Astrocyte of the cerebellum (primary cell): ENCODE results near the gene CORO7.
"Not testable (repeated sequence)": the region's sequence is repeated elsewhere in the genome, so short reads cannot be mapped to it uniquely, and the experiment has no call there.

ENCODE experiments used
- DNase-seq: peaks from one replicate; pipeline ENCODE4 v3.0.0-alpha.2; 2011; ENCODE audit warnings: low read depth
- H3K4me3 ChIP-seq: 2 replicates; pipeline ENCODE4 v1.5.1; 2011; ENCODE audit warnings: mild to moderate bottlenecking, low read depth, low read length, moderate library complexity
- in situ Hi-C: cut with HindIII; loops from 2 replicates; pipeline ENCODE4 v1.10.0; 2017; ENCODE audit warnings: low sequenced_read_pairs
- TF ChIP-seq, protein P1 (sequence below): IDR thresholded peaks from 2 replicates; pipeline ENCODE4 v1.5.1; 2012; ENCODE audit warnings: low read length, low read depth, moderate library complexity, mild to moderate bottlenecking; ENCODE audit errors: missing control alignments

The CORO7 gene

DNA sequence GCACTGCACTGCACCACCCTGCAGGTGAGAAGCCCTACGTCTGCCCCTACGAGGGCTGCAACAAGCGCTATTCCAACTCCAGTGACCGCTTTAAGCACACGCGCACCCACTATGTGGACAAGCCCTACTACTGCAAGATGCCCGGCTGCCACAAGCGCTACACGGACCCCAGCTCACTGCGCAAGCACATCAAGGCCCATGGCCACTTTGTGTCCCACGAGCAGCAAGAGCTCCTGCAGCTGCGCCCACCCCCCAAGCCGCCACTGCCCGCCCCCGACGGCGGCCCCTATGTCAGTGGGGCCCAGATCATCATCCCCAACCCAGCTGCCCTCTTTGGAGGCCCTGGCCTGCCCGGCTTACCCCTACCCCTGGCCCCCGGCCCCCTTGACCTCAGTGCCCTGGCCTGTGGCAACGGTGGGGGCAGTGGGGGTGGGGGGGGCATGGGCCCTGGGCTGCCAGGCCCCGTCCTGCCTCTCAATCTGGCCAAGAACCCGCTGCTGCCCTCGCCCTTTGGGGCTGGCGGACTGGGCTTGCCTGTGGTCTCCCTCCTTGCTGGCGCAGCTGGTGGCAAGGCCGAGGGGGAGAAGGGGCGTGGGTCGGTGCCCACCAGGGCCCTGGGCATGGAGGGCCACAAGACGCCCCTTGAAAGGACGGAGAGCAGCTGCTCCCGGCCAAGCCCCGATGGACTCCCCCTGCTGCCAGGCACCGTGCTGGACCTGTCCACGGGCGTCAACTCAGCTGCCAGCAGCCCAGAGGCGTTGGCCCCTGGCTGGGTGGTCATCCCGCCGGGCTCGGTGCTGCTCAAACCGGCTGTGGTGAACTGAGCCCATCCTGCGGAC is 79.5 kb downstream of the CORO7 start:
- no peak for DNase-seq
- in situ Hi-C loops: no loop called here
- TF ChIP-seq, protein P1, sequence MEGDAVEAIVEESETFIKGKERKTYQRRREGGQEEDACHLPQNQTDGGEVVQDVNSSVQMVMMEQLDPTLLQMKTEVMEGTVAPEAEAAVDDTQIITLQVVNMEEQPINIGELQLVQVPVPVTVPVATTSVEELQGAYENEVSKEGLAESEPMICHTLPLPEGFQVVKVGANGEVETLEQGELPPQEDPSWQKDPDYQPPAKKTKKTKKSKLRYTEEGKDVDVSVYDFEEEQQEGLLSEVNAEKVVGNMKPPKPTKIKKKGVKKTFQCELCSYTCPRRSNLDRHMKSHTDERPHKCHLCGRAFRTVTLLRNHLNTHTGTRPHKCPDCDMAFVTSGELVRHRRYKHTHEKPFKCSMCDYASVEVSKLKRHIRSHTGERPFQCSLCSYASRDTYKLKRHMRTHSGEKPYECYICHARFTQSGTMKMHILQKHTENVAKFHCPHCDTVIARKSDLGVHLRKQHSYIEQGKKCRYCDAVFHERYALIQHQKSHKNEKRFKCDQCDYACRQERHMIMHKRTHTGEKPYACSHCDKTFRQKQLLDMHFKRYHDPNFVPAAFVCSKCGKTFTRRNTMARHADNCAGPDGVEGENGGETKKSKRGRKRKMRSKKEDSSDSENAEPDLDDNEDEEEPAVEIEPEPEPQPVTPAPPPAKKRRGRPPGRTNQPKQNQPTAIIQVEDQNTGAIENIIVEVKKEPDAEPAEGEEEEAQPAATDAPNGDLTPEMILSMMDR: no peak
- no peak overlapping the region for H3K4me3 ChIP-seq

DNA sequence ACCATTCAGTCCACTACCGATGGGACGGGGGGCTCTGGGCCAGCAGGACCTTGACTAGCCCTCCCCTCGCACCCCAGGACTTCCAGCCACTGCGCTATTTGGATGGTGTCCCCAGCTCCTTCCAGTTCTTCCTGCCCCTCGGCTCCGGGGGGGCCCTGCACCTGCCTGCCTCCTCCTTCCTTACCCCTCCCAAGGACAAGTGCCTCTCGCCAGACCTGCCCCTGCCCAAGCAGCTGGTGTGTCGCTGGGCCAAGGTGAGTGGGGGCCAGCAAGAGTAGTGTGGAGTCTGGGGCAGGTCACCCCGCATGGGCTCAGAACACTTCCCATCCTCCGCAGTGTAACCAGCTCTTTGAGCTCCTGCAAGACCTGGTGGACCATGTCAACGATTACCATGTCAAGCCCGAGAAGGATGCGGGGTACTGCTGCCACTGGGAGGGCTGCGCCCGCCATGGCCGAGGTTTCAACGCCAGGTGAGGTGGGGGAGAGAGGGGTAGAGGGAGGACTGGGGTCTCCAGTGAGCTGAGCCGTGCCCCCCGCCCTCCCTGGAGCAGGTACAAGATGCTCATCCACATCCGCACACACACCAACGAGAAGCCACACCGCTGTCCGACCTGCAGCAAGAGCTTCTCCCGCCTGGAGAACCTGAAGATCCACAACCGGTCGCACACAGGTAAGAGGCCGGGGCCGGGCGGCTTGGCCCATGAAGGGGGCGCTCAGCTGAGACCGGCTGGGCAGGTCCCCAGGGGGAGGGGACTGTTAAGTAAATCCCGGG is 81.5 kb downstream of the CORO7 start:
- no peak overlapping the region for H3K4me3 ChIP-seq
- in situ Hi-C loops: no loop called here
- TF ChIP-seq, protein P1: no peak
- DNase-seq: no peak

DNA sequence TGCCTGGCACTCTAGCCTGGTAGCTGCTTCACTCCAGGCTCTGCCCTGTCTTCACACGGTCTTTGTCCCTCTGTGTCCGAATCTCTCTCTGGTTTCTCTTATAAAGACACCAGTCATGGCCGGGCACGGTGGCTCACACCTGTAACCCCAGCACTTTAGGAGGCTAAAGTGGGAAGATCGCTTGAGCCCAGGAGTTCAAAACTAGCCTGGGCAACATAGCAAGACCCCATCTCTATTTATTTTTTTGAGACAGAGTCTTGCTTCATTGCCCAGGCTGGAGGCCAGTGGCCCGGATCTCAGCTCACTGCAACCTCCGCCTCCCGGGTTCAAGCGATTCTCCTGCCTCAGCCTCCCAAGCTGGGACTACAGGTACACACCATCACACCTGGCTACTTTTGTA is 82.7 kb downstream of the CORO7 start:
- DNase-seq, in situ Hi-C loops, H3K4me3 ChIP-seq: not testable (repeated sequence)

DNA sequence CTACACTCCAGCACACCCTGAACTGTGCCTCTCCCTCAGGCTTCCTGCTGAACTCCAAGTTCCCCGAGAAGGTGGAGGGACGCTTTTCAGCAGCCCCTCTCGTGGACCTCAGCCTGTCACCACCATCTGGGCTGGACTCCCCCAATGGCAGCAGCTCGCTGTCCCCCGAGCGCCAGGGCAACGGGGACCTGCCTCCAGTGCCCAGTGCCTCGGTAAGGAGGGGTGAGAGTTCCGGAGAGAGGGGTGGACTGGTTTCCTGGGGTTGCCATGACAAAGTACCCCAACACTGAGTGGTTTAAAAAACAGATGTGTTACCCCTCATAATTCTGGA is 83.1 kb downstream of the CORO7 start:
- in situ Hi-C loops: no loop called here
- DNase-seq: no peak
- TF ChIP-seq, protein P1: no peak
- no peak overlapping the region for H3K4me3 ChIP-seq

DNA sequence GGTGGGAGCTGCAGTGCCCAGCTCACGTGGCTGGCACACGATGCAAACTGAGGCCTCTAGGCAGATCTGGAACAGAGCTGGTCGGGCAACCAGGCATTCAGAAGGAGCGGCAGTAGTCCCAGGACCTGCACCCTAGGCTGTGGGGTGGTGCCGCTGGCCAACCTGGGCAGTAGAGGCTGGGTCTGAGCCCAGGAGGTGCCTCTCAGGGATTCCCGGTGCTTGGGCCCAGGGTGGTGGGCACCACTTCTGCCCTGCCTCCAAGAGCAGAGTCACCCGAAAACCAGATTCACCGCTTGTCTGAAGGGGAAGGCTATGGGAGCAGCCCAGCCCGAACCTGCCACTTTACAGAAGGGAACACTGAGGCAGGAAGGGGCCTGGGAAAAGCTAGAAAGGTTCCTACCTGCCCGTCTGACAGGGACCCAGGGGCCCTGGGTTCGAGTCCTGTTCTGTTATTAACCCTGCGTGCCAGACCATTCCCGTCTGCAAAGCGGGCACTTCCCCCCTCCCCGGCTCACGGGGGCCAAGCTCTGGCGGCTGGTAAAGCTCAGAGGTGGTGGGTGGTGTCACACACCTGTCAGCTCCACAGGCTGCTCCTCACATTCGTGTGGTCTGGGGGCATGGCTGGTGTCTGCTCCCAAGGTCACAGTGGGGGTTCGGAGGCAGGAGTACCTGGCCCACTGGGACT is 83.6 kb downstream of the CORO7 start:
- no peak for DNase-seq
- TF ChIP-seq, protein P1: no peak
- H3K4me3 ChIP-seq: no peak overlapping the region
- in situ Hi-C loops: no loop called here

DNA sequence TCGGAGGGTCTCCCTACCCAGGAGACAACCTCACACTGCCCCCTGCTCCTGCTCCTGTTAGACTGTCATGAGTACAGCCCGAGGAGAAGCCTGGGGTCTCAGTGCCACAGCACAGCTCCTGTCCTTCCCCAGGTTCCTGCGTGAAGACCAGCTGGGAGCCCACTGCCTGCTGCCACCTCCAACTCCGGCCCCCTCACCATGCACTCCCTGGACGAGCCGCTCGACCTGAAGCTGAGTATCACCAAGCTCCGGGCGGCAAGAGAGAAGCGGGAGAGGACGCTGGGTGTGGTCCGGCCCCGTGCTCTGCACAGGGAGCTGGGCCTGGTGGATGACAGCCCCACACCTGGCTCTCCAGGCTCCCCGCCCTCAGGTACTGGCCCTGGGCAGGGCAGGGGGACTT is 84.3 kb downstream of the CORO7 start:
- TF ChIP-seq, protein P1: no peak
- in situ Hi-C loops: no loop called here
- H3K4me3 ChIP-seq: no peak overlapping the region
- no peak for DNase-seq
